Cardiac fibroblast (primary cell): Measurements from ENCODE around the gene ADAMTS17.

Experiments used
- DNase-seq, 2 donors: peaks; one replicate each; pipeline versions ENCODE4 v3.0.0 to v3.0.0-alpha.2; 2010; ENCODE audit warnings: low read depth in 2 of 2
- H3K4me3 ChIP-seq, 2 donors: replicated peaks in 1 of 2; 1 replicate in 1 of 2; 2 replicates in 1 of 2; pipeline ENCODE4 v1.5.1; 2011; ENCODE audit warnings: low read depth in 2 of 2, low read length in 2 of 2, mild to moderate bottlenecking in 2 of 2, moderate library complexity in 1 of 2
- CTCF ChIP-seq: IDR thresholded peaks from one replicate; pipeline ENCODE4 v1.5.1; 2011; ENCODE audit warnings: low read depth, mild to moderate bottlenecking, low read length, inconsistent platforms

Gene ADAMTS17

GRCh38 chr15:100372739-100373119 is 31.0 kb upstream of the ADAMTS17 start:
- no peak overlapping the region for H3K4me3 ChIP-seq
- no peak for TF ChIP-seq CTCF
- no peak for DNase-seq

GRCh38 chr15:100355342-100355741 is 13.6 kb upstream of the ADAMTS17 start:
- DNase-seq: no peak
- no peak overlapping the region for H3K4me3 ChIP-seq
- TF ChIP-seq CTCF: no peak

- no peak for DNase-seq
- TF ChIP-seq CTCF: no peak
- H3K4me3 ChIP-seq: no peak overlapping the region
These were observed 11.7 kb upstream of the ADAMTS17 start for GRCh38 chr15:100353449-100353848.

- no peak for TF ChIP-seq CTCF
- peak; percentile 89 to 91 for DNase-seq
- peak overlapping the region; percentile 64 to 73 for H3K4me3 ChIP-seq
These were observed 8.9 kb upstream of the ADAMTS17 start for GRCh38 chr15:100350434-100351226.

- TF ChIP-seq CTCF: peak; percentile 95
- peak overlapping the region; percentile 64 to 73 for H3K4me3 ChIP-seq
- peak; percentile 91 to 94 for DNase-seq
These were observed 8.1 kb upstream of the ADAMTS17 start for GRCh38 chr15:100349696-100350433.

- no peak for DNase-seq
- no peak for TF ChIP-seq CTCF
- H3K4me3 ChIP-seq: peak overlapping the region; percentile 64 to 73
These were observed 7.5 kb upstream of the ADAMTS17 start for GRCh38 chr15:100349321-100349695.
